Caco-2 (cell line): ENCODE data around the gene APP. TPM values are rescaled to one million over a fixed set of nuclear protein-coding genes. Genes with fewer than 3 reads are reported as not detected.
A peak's percentile ranks its signal among the peaks of the same experiment; 100 is the strongest.

Experiments used
- BruUV-seq: library from RNA; stranded (reverse); fragments of 400-500 nt; replicated peaks from 2 replicates; lab custom pipeline; 2021; lab: Mats Ljungman, UMichigan
- CTCF ChIA-PET: fragments of 300-600 bp; sonication (Branson Sonifier 250); formaldehyde crosslinking; loops from one replicate; lab custom pipeline; 2022; ENCODE audit warnings: antibody characterized with exemption; lab: Charles Lee
- POLR2A ChIA-PET: fragments of 300-600 bp; sonication (Branson Sonifier 250); formaldehyde crosslinking; loops from one replicate; lab custom pipeline; 2022; ENCODE audit warnings: antibody characterized with exemption; lab: Charles Lee
- DNase-seq, 2 experiments: peaks; one replicate each; pipeline versions ENCODE4 v3.0.0 to v3.0.0-alpha.2; 2020 to 2022
- H3K27me3 ChIP-seq: replicated peaks from 2 replicates; pipeline ENCODE4 v1.6.0; 2011; ENCODE audit warnings: low read length; ENCODE audit not compliant: control insufficient read depth, insufficient read depth
- H3K36me3 ChIP-seq: 2 replicates; pipeline ENCODE4 v1.5.1; 2011; ENCODE audit warnings: low read length; ENCODE audit not compliant: control insufficient read depth, insufficient read depth
- H3K4me1 ChIP-seq: fragments of 250-450 bp; sonication (Bioruptor Pico); 2 replicates; pipeline ENCODE4 v1.5.1; 2020; ENCODE audit warnings: mild to moderate bottlenecking
- H3K4me3 ChIP-seq: 2 replicates; pipeline ENCODE4 v1.5.1; 2011; ENCODE audit warnings: low read depth, mild to moderate bottlenecking, control low read depth, low read length
- H3K9me3 ChIP-seq: fragments of 250-450 bp; sonication (Bioruptor Pico); 2 replicates; pipeline ENCODE4 v1.5.1; 2020; ENCODE audit warnings: mild to moderate bottlenecking, moderate library complexity
- H3K27ac Mint-ChIP-seq: one replicate; pipeline ENCODE4 v1.8.0; 2022; ENCODE audit warnings: mixed read lengths; ENCODE audit not compliant: unreplicated experiment
- H3K27me3 Mint-ChIP-seq: one replicate; pipeline ENCODE4 v1.8.0; 2022; ENCODE audit warnings: mixed read lengths; ENCODE audit not compliant: insufficient read depth, unreplicated experiment
- H3K36me3 Mint-ChIP-seq: one replicate; pipeline ENCODE4 v1.8.0; 2022; ENCODE audit warnings: mild to moderate bottlenecking, mixed read lengths; ENCODE audit not compliant: insufficient read depth, unreplicated experiment
- H3K4me1 Mint-ChIP-seq: one replicate; pipeline ENCODE4 v1.8.0; 2022; ENCODE audit warnings: low read depth, mixed read lengths; ENCODE audit not compliant: unreplicated experiment
- H3K4me3 Mint-ChIP-seq: one replicate; pipeline ENCODE4 v1.8.0; 2022; ENCODE audit warnings: mild to moderate bottlenecking, moderate library complexity, mixed read lengths; ENCODE audit not compliant: unreplicated experiment
- H3K9me3 Mint-ChIP-seq: one replicate; pipeline ENCODE4 v1.8.0; 2022; ENCODE audit warnings: mixed read lengths; ENCODE audit not compliant: unreplicated experiment
- CTCF ChIP-seq, 2 experiments: fragments of 200-600 bp in 1 of 2; IDR thresholded peaks; 1 replicate in 1 of 2; 2 replicates in 1 of 2; pipeline versions ENCODE4 v1.5.1 to v1.8.0; 2011 to 2022; ENCODE audit warnings: antibody characterized with exemption in 1 of 2, control low read depth in 1 of 2, inconsistent platforms in 1 of 2, low read depth in 1 of 2, low read length in 1 of 2, mild to moderate bottlenecking in 1 of 2, moderate library complexity in 1 of 2; ENCODE audit not compliant: insufficient read depth in 1 of 2, severe bottlenecking in 1 of 2, unreplicated experiment in 1 of 2
- intact Hi-C: fragments of 100-400 bp; cut with micrococcal nuclease; formaldehyde crosslinking; loops from one replicate; pipeline ENCODE4 v1.10.0; 2022; ENCODE audit not compliant: unreplicated experiment
- total RNA-seq: library from RNA; stranded (reverse); gene quantifications from 2 replicates; pipeline ENCODE4 v1.2.3, GENCODE V29; 2022

The APP gene
- total RNA-seq, 1 experiment from 2014 or later = 331 TPM

- intact Hi-C loops = no loop called here
- H3K27me3 ChIP-seq = no peaks in the 10 kb centered on the region
- BruUV-seq = no TSS peak
- Mint-ChIP-seq H3K9me3 (no peaks in the 10 kb centered on the region), H3K36me3 (peaks cover 14% of the 10 kb centered on the region), H3K27ac (peak overlapping the region; percentile 9), H3K27me3 (no peaks in the 10 kb centered on the region), H3K4me1 (peaks cover 40% of the 10 kb centered on the region), H3K4me3 (no peak overlapping the region)
- POLR2A ChIA-PET = no interaction called here
- CTCF ChIA-PET = no interaction called here
- H3K4me3 ChIP-seq = no peak overlapping the region
- DNase-seq = no peak
- no peak for TF ChIP-seq CTCF (IDR thresholded peaks at IDR 0.05; ENCODE audit: insufficient read depth in 1 of 2, low read depth in 1 of 2, low read length in 1 of 2, severe bottlenecking in 1 of 2, unreplicated experiment in 1 of 2)
- peaks cover 52% of the 10 kb centered on the region for H3K4me1 ChIP-seq
- H3K9me3 ChIP-seq = no peaks in the 10 kb centered on the region
- H3K36me3 ChIP-seq = no peaks in the 10 kb centered on the region
Observed at GRCh38 chr21:26124421-26124833, 46.1 kb downstream of the APP start.

DNA sequence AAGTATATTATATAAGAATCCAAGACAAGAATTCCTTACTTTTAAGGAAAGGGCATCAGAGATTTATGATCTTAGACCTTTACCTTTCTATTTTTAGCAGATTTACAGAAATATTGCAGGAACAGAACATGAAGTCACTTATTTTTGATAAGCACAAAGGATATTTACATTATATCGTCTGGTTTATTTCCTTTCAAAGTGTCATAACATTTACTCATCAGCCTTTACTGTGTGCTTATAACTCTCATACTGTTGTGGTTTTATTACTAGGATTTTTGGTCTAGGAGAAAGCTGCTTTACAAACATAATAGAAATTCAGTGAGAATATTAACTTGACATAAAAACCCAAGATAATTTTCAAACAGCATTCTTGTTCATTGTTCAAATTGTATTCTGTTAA lies 47.6 kb downstream of the APP start:
- Mint-ChIP-seq H3K4me1 (peaks cover 47% of the 10 kb centered on the region), H3K27me3 (no peaks in the 10 kb centered on the region), H3K27ac (no peak overlapping the region), H3K9me3 (no peaks in the 10 kb centered on the region), H3K4me3 (no peak overlapping the region), H3K36me3 (peaks cover 10% of the 10 kb centered on the region)
- ChIA-PET POLR2A (no interaction called here), CTCF (no interaction called here)
- H3K36me3 ChIP-seq = no peaks in the 10 kb centered on the region
- no peak for TF ChIP-seq CTCF (IDR thresholded peaks at IDR 0.05; ENCODE audit: insufficient read depth in 1 of 2, low read depth in 1 of 2, low read length in 1 of 2, severe bottlenecking in 1 of 2, unreplicated experiment in 1 of 2)
- H3K4me1 ChIP-seq = peaks cover 60% of the 10 kb centered on the region
- no peaks in the 10 kb centered on the region for H3K27me3 ChIP-seq
- DNase-seq = no peak
- intact Hi-C loops = no loop called here
- no peak overlapping the region for H3K4me3 ChIP-seq
- no TSS peak for BruUV-seq
- no peaks in the 10 kb centered on the region for H3K9me3 ChIP-seq

DNA sequence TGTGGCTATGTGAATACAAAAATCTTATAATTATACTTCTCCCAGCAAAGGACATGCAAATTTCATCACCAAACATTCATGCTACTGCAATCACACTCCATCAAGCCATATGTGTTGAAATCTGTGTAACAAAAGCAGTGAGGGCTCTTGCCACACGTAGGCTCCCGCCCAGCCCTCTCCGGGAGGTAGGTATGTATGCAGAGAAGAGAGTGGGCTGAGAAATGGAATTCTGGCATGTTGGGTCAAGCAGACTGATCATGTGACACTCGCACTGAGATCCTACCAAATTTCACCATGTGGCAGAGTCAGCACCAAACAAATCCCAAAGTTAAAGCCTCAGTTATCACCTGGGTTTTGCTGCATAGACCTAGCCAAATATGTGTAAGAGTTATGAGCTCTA lies 49.7 kb downstream of the APP start:
- Mint-ChIP-seq H3K9me3 (no peaks in the 10 kb centered on the region), H3K27me3 (no peaks in the 10 kb centered on the region), H3K36me3 (peaks cover 10% of the 10 kb centered on the region), H3K4me3 (no peak overlapping the region), H3K4me1 (peaks cover 50% of the 10 kb centered on the region), H3K27ac (no peak overlapping the region)
- ChIA-PET POLR2A (no interaction called here), CTCF (no interaction called here)
- no TSS peak for BruUV-seq
- Histone ChIP-seq H3K27me3 (no peaks in the 10 kb centered on the region), H3K9me3 (no peaks in the 10 kb centered on the region), H3K36me3 (no peaks in the 10 kb centered on the region), H3K4me3 (no peak overlapping the region), H3K4me1 (peaks cover 60% of the 10 kb centered on the region)
- no peak for TF ChIP-seq CTCF (IDR thresholded peaks at IDR 0.05; ENCODE audit: insufficient read depth in 1 of 2, low read depth in 1 of 2, low read length in 1 of 2, severe bottlenecking in 1 of 2, unreplicated experiment in 1 of 2)
- intact Hi-C loops = no loop called here
- DNase-seq = no peak
